Measurements from ENCODE around the gene HOXC5.

Gene HOXC5

DNA sequence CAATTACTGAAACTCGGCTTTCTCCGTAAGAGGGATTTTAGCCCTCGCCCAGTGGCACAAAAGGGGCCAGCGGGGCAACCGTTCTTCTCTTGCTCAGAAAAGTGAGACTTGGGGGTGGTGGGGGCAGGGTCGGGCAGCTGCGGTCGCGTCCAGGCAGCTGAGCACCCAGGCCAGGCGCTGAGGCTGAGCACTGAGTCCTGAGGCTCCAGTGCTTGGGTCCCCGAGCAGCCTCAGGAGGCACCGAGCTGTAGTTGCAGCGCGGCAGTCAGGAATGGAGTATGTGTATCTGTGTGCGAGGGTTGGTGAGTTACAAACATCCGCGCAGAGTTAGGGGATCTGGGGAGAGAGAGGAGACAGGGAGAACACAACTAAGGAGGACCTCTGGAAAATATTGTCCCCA lies 8.7 kb upstream of the HOXC5 start:
- TF ChIP-seq, protein P1, sequence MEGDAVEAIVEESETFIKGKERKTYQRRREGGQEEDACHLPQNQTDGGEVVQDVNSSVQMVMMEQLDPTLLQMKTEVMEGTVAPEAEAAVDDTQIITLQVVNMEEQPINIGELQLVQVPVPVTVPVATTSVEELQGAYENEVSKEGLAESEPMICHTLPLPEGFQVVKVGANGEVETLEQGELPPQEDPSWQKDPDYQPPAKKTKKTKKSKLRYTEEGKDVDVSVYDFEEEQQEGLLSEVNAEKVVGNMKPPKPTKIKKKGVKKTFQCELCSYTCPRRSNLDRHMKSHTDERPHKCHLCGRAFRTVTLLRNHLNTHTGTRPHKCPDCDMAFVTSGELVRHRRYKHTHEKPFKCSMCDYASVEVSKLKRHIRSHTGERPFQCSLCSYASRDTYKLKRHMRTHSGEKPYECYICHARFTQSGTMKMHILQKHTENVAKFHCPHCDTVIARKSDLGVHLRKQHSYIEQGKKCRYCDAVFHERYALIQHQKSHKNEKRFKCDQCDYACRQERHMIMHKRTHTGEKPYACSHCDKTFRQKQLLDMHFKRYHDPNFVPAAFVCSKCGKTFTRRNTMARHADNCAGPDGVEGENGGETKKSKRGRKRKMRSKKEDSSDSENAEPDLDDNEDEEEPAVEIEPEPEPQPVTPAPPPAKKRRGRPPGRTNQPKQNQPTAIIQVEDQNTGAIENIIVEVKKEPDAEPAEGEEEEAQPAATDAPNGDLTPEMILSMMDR (IDR thresholded peaks at IDR 0.05; ENCODE audit: low read depth, low read length, missing control alignments), result no peak
- no peak overlapping the region for H3K4me3 ChIP-seq (ENCODE audit: low read depth, low read length)
- no peak for DNase-seq (ENCODE audit: low read depth)

DNA sequence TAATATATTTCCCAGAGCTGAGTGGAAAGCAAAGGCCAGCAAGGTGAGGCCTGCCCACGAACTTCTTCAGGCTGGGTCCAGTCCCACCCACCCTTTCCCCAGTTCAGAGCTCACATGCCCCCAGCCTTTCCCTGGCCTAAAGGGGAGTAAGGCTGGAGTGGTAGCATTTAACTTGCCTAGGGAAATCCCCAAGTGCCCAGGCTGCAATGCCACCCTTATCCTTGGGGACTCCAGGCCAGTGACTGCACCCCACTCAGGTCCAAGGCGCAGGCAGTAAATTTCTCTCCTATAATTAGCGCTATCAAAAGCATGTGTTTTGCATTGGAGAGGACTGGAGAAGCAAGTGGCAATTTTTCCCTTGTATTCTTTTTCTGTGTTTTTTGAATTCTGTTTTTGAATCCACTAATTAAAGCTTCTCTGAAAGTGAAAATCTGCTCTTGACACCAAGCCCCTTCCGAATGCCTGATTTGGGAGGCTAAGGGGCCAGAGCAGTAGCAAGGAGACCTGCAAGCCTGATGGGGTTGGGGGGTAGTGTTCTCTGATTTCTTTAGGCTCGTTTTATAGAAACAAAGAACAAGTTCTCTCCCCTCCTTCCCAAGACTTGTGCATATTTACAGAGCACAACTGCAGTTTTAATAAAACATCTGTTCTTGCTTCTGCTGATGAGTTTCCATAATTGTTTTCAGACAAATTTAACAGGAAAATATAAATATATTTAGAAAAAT lies 8.1 kb upstream of the HOXC5 start:
- H3K4me3 ChIP-seq (ENCODE audit: low read depth, low read length), result no peak overlapping the region
- TF ChIP-seq, protein P1 (IDR thresholded peaks at IDR 0.05; ENCODE audit: low read depth, low read length, missing control alignments), result no peak
- no peak for DNase-seq (ENCODE audit: low read depth)

GRCh38 chr12:54025499-54026405 lies 7.1 kb upstream of the HOXC5 start:
- H3K4me3 ChIP-seq (ENCODE audit: low read depth, low read length), result no peak overlapping the region
- DNase-seq (ENCODE audit: low read depth), result no peak
- TF ChIP-seq, protein P1 (IDR thresholded peaks at IDR 0.05; ENCODE audit: low read depth, low read length, missing control alignments), result no peak

DNA sequence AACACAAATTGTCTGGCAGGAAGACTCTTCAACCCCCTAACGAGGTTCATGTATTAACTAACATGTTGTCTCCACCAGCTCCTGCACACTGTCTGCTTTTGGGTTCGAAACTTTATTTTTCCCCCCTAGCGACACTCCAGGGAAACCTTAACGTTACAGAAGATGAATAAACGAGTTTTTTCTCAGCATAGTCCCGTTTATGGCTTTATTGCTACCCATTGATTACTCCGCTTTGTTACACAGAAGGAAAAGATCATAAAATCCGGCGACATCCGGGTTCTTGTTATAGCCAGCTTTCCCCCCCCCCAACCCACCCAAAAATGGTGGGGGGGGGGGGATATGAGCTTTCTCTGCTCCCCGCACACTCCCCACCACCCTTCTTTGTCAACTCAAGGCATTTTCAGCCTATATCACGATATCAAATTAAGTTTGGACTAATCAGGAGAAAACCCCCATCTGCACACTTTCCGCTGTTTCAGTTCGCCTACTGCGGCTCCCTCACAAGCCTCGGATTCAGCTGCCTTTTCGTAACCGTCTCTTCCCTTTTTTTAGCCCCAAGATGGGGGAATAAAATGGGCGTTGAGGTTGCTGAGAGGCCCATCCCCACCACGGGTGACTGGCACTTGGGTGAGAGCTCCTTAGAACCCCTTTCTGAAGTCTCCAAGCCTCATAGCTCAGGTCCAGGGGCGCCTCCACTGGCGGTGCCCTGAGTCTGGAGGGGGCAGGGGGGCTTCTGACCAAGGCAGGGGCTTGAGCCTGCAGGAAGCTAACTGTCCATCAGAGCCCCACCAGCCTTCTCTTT lies 6.0 kb upstream of the HOXC5 start:
- no peak for DNase-seq (ENCODE audit: low read depth)
- TF ChIP-seq, protein P1 (IDR thresholded peaks at IDR 0.05; ENCODE audit: low read depth, low read length, missing control alignments), result no peak
- H3K4me3 ChIP-seq (ENCODE audit: low read depth, low read length), result no peak overlapping the region

DNA sequence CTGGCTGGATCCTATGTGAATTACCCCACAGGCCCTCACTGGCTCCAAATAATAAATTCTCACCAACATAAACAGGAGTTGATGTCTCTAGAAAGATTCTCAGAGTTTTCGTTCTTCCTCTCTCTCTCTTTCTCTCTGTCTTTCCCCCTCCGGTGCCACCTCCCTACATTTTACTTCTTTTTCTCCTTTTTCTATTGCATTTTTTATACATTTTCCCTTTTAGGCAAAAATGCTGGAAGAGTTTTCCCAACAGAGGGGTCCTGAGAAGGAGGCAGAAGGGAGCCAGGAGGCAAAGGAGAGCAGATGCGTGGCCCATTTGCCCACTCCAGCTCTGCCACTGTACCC lies 5.4 kb upstream of the HOXC5 start:
- DNase-seq (ENCODE audit: low read depth), result no peak
- TF ChIP-seq, protein P1 (IDR thresholded peaks at IDR 0.05; ENCODE audit: low read depth, low read length, missing control alignments), result no peak
- H3K4me3 ChIP-seq (ENCODE audit: low read depth, low read length), result no peak overlapping the region

DNA sequence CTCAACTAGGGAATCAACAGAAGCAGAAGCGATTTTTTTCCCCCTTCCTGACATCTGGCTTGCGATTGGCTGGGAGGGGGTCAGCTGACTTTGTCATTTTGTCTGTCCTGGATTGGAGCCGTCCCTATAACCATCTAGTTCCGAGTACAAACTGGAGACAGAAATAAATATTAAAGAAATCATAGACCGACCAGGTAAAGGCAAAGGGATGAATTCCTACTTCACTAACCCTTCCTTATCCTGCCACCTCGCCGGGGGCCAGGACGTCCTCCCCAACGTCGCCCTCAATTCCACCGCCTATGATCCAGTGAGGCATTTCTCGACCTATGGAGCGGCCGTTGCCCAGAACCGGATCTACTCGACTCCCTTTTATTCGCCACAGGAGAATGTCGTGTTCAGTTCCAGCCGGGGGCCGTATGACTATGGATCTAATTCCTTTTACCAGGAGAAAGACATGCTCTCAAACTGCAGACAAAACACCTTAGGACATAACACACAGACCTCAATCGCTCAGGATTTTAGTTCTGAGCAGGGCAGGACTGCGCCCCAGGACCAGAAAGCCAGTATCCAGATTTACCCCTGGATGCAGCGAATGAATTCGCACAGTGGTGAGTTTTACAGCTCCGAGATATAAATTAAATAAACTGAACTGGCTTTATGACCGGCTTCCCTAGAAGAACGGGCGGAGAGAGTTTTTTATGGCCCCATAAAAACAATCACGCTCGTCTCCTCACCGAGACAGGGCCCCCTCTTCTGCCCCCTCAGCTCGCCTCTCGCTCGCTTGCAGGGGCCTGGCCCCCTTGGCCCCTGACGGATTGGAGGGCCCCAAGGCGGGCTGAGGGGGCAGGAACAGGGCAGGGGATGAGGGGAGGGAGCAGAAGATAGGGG lies 4.3 kb upstream of the HOXC5 start, which contains the start of gene HOXC6:
Gene HOXC6 (plus strand): TSS at position 127 of the 888 bp plus-strand sequence. CDS start 82 bp downstream, at position 209.
- H3K4me3 ChIP-seq (ENCODE audit: low read depth, low read length), result no peak within 1 kb of the TSS
- TF ChIP-seq, protein P1 (IDR thresholded peaks at IDR 0.05; ENCODE audit: low read depth, low read length, missing control alignments), result no peak
- DNase-seq (ENCODE audit: low read depth), result no peak
